Measurements from ENCODE around the gene KIF27.
"Not testable (repeated sequence)": the region's sequence is repeated elsewhere in the genome, so short reads cannot be mapped to it uniquely, and the experiment has no call there.

The KIF27 gene

DNA sequence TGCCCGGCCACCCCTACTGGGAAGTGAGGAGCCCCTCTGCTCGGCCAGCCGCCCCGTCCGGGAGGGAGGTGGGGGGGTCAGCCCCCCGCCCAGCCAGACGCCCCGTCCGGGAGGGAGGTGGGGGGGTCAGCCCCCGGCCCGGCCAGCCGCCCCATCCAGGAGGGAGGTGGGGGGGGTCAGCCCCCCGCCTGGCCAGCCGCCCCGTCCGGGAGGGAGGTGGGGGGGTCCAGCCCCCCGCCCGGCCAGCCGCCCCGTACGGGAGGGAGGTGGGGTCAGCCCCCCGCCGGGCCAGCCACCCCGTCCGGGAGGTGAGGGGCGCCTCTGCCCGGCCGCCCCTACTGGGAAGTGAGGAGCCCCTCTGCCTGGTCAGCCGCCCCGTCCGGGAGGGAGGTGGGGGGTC is 116.8 kb downstream of the KIF27 start:
- not testable (repeated sequence) for DNase-seq (ENCODE audit: low read depth); H3K4me3 ChIP-seq (ENCODE audit: low read depth, low read length)

DNA sequence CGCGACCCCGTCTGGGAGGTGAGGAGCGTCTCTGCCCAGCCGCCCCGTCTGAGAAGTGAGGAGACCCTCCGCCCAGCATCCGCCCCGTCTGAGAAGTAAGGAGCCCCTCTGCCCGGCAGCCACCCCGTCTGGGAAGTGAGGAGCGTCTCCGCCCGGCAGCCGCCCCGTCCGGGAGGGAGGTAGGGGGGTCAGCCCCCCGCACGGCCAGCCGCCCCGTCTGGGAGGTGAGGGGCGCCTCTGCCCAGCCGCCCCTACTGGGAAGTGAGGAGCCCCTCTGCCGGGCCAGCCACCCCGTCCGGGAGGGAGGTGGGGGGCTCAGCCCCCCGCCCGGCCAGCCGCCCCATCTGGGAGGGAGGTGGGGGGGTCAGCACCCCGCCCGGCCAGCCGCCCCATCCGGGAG is 117.3 kb downstream of the KIF27 start:
- DNase-seq (ENCODE audit: low read depth); H3K4me3 ChIP-seq (ENCODE audit: low read depth, low read length): not testable (repeated sequence)

DNA sequence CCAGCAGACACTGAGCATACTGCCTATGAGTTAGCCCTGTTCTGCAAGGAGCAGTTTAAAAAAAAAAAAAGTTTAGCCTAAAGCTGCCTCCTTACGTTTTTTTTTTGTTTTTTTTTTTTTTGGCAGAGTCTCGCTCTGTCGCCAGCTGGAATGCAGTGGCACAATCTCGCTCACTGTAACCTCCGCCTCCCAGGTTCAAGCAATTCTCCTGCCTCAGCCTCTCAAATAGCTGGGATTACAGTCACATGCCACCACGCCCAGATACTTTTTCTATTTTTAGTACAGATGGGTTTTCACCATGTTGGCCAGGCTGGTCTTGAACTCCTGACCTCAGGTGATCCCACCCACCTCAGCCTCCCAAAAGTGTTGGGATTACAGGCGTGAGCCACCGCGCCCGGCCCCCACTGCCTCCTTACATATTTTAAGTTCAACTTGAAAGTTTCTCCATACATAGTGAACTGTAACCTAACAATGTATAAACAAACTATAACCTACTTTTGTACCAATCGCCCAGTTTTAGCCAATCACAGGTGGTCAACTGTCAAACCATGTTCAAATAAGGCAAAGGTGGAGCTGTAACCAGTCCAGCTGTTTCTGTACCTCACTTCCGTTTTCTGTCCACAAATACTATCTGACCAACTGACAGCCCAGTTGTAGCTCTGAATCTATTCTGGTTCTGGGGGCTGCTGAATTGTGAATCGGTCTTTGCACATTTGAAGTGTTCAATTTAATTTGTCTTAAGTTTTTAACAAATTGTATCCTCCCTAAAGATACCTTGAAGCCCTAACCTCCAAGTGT is 120.8 kb downstream of the KIF27 start:
- TF ChIP-seq, protein P1, sequence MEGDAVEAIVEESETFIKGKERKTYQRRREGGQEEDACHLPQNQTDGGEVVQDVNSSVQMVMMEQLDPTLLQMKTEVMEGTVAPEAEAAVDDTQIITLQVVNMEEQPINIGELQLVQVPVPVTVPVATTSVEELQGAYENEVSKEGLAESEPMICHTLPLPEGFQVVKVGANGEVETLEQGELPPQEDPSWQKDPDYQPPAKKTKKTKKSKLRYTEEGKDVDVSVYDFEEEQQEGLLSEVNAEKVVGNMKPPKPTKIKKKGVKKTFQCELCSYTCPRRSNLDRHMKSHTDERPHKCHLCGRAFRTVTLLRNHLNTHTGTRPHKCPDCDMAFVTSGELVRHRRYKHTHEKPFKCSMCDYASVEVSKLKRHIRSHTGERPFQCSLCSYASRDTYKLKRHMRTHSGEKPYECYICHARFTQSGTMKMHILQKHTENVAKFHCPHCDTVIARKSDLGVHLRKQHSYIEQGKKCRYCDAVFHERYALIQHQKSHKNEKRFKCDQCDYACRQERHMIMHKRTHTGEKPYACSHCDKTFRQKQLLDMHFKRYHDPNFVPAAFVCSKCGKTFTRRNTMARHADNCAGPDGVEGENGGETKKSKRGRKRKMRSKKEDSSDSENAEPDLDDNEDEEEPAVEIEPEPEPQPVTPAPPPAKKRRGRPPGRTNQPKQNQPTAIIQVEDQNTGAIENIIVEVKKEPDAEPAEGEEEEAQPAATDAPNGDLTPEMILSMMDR (IDR thresholded peaks at IDR 0.05; ENCODE audit: control insufficient read depth, extremely low read depth, insufficient read depth), result no peak
- no peak overlapping the region for H3K4me3 ChIP-seq (ENCODE audit: low read depth, low read length)
- no peak for DNase-seq (ENCODE audit: low read depth)

DNA sequence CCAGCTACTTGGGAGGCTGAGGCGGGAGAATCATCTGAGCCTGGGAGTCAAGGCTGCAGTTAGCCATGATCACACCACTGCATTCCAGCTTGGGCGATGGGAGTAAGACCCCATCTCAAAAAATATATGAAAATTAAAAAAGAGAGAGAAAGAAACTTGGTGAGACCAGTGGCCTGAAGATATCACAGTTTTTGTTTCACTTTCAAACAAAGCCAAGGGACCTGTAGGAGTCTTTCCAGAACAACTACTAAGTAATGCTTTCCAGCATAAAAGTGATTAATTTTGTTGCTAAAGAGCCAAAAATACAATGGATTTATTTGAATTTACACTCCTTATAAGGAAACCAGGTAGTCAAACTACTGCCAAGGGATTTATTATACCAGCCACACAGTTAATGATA is 127.2 kb downstream of the KIF27 start:
- TF ChIP-seq, protein P1 (IDR thresholded peaks at IDR 0.05; ENCODE audit: control insufficient read depth, extremely low read depth, insufficient read depth), result no peak
- no peak for DNase-seq (ENCODE audit: low read depth)
- no peak overlapping the region for H3K4me3 ChIP-seq (ENCODE audit: low read depth, low read length)

DNA sequence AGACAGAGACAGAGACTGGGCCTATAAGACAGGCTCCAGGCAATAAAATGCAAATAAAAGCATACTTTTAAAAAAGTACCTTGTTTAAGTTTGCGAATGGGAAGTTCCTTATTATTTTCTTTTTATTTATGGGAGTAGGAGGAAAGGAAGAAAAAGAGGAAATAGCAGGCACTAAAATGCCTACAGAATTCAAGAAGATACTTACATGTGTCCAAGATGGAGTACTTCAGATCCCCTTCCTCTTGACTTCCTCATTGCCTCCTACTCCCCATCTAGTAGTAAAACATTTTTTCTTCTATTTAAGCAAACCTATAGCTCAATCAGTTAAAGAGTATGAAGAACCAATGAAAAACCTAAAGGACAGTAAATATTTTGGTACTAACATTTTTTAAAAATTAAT is 128.5 kb downstream of the KIF27 start:
- TF ChIP-seq, protein P1 (IDR thresholded peaks at IDR 0.05; ENCODE audit: control insufficient read depth, extremely low read depth, insufficient read depth), result no peak
- DNase-seq (ENCODE audit: low read depth), result no peak
- H3K4me3 ChIP-seq (ENCODE audit: low read depth, low read length), result no peak overlapping the region
